C4-2B (cell line): ENCODE data around the gene MAG.

Source experiments
- H3K27ac ChIP-seq: fragments of 450-650 bp; 2 replicates; pipeline ENCODE4 v1.5.1; 2017
- CTCF ChIP-seq: fragments of 450-650 bp; conservative IDR thresholded peaks from 2 replicates; pipeline ENCODE4 v1.5.1; 2017; ENCODE audit warnings: mild to moderate bottlenecking
- ZFX ChIP-seq: fragments of 450-650 bp; IDR thresholded peaks from 2 replicates; pipeline ENCODE4 v1.6.1; 2017

MAG gene

GRCh38 chr19:35298561-35298972 lies 6.6 kb downstream of the MAG start:
- no peak for TF ChIP-seq ZFX
- TF ChIP-seq CTCF: no peak
- H3K27ac ChIP-seq: no peak overlapping the region

- no peak overlapping the region for H3K27ac ChIP-seq
- no peak for TF ChIP-seq CTCF
- TF ChIP-seq ZFX: no peak
Observed at GRCh38 chr19:35299523-35300338, 7.8 kb downstream of the MAG start.

- H3K27ac ChIP-seq: no peak overlapping the region
- no peak for TF ChIP-seq ZFX
- no peak for TF ChIP-seq CTCF
Observed at GRCh38 chr19:35300339-35300649, 8.3 kb downstream of the MAG start.

- TF ChIP-seq ZFX (no peak), CTCF (no peak)
- no peak overlapping the region for H3K27ac ChIP-seq
Observed at GRCh38 chr19:35301961-35302360, 10.0 kb downstream of the MAG start.

- H3K27ac ChIP-seq: no peak overlapping the region
- TF ChIP-seq CTCF (no peak), ZFX (no peak)
Observed at GRCh38 chr19:35302446-35302845, 10.5 kb downstream of the MAG start.

- H3K27ac ChIP-seq: no peak overlapping the region
- no peak for TF ChIP-seq ZFX
- TF ChIP-seq CTCF: no peak
Observed at GRCh38 chr19:35303357-35303915, 11.5 kb downstream of the MAG start.

GRCh38 chr19:35304036-35304435 lies 12.1 kb downstream of the MAG start:
- no peak overlapping the region for H3K27ac ChIP-seq
- TF ChIP-seq ZFX (no peak), CTCF (no peak)
